IPS-20b (cell line): ENCODE measurements around the gene ZNF821.
"Not testable (repeated sequence)": the region's sequence is repeated elsewhere in the genome, so short reads cannot be mapped to it uniquely, and the experiment has no call there.

Experiments
- H3K27ac ChIP-seq: one replicate; pipeline ENCODE4 v1.5.1; 2013; ENCODE audit warnings: low read length
- H3K27me3 ChIP-seq: 2 replicates; pipeline ENCODE4 v1.6.1; 2013; ENCODE audit warnings: mild to moderate bottlenecking, low read length, inconsistent platforms; ENCODE audit not compliant: insufficient read depth
- H3K36me3 ChIP-seq: 2 replicates; pipeline ENCODE4 v1.6.1; 2013; ENCODE audit warnings: low read depth, mild to moderate bottlenecking, inconsistent platforms, low read length, moderate library complexity; ENCODE audit not compliant: insufficient read depth
- H3K4me1 ChIP-seq: 2 replicates; pipeline ENCODE4 v1.6.1; 2013; ENCODE audit warnings: mild to moderate bottlenecking, control low read depth, inconsistent platforms, low read length, moderate library complexity; ENCODE audit not compliant: insufficient read depth
- H3K4me3 ChIP-seq: 2 replicates; pipeline ENCODE4 v1.5.1; 2013; ENCODE audit warnings: mild to moderate bottlenecking, low read length, inconsistent platforms
- H3K9ac ChIP-seq: 2 replicates; pipeline ENCODE4 v1.6.1; 2013; ENCODE audit warnings: low read depth, mild to moderate bottlenecking, inconsistent platforms, low read length, moderate library complexity
- H3K9me3 ChIP-seq: 2 replicates; pipeline ENCODE4 v1.6.1; 2013; ENCODE audit warnings: mild to moderate bottlenecking, low read depth, low read length, inconsistent platforms; ENCODE audit not compliant: insufficient read depth

The ZNF821 gene

DNA sequence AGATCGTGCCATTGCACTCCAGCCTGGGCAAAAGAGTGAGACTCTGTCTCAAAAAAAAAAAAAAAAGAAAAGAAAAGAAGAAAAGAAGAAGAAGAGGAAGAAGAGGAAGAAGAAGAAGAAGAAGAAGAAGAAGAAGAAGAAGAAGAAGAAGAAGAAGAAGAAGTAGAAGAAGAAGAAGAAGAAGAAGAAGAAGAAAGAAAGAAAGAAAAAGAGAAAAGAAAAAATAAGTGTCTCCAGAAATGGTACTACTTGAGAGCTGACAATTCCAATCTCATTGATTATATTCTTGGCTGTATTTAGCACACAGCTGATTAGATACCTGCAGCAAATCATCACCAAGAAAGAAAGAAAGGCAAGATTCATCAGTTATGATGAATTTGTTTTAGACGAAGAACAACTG is 51.9 kb downstream of the ZNF821 start:
- not testable (repeated sequence) for H3K27me3 ChIP-seq, H3K27ac ChIP-seq, H3K4me3 ChIP-seq, H3K36me3 ChIP-seq, H3K4me1 ChIP-seq, H3K9me3 ChIP-seq, H3K9ac ChIP-seq

DNA sequence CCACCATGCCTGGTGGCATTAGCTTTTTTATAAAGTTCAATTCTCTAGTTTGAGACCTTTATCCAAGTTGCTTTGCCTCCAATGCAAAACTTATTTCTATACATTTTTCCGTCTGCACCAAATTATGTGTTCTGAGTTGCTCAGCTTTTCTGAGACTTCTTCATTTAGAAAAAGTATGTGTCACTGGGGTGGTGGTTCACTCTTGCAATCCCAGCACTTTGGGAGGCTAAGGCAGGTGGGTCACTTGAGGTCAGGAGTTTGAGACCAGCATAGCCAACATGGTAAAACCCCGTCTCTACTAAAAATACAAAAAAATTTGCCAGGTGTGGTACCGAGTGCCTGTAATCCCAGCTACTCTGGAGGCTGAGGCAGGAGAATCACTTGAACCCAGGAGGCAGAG is 52.3 kb downstream of the ZNF821 start:
- not testable (repeated sequence) for H3K27me3 ChIP-seq, H3K36me3 ChIP-seq, H3K9ac ChIP-seq, H3K27ac ChIP-seq, H3K9me3 ChIP-seq, H3K4me1 ChIP-seq, H3K4me3 ChIP-seq

DNA sequence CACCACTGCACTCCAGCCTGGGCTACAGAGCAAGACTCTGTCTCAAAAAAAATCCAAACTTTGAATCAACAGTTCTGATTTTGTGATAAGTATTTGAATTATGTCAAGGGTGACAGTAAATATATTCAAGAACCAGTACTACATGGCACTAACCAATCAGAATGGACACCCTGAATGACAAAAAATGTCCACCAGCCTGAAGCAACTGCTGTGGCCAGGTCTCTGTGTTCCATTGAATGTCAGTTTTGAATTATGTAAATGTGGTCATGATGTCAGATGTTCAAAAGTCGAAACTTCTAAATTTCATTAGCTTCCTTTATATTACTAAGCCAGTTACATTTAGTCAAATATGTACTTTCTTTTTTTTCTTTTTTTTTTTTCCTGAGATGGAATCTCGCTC is 53.6 kb downstream of the ZNF821 start:
- Histone ChIP-seq H3K4me3 (no peak overlapping the region), H3K27me3 (no peaks in the 10 kb centered on the region), H3K4me1 (no peaks in the 10 kb centered on the region), H3K36me3 (no peaks in the 10 kb centered on the region), H3K9me3 (no peaks in the 10 kb centered on the region), H3K27ac (no peak overlapping the region), H3K9ac (no peak overlapping the region)

DNA sequence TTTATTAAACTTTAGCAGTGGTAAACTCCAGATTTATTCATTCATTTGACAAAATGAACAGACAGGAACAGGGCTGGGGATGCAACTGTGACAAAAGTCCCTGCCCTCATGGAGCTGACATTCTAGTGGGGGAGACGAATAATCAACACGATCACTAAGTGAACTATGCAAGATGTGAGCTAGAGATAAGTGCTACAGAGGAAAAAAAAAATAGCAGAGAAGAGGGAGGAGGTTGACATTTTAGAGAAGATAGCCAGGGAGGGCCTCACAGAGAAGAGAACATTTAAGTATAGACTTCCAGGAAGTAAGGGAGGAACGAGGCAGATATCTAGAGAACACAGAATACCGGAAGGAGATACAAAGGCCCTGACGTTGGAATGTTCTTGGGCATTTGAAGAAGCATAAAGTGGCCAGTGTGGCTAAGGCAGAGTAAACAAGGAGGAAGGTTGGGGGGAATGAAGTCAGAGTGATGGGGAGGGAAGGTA is 57.4 kb downstream of the ZNF821 start:
- H3K27me3 ChIP-seq, result no peaks in the 10 kb centered on the region
- no peaks in the 10 kb centered on the region for H3K9me3 ChIP-seq
- H3K4me3 ChIP-seq, result no peak overlapping the region
- no peak overlapping the region for H3K27ac ChIP-seq
- H3K36me3 ChIP-seq, result no peaks in the 10 kb centered on the region
- no peaks in the 10 kb centered on the region for H3K4me1 ChIP-seq
- no peak overlapping the region for H3K9ac ChIP-seq

DNA sequence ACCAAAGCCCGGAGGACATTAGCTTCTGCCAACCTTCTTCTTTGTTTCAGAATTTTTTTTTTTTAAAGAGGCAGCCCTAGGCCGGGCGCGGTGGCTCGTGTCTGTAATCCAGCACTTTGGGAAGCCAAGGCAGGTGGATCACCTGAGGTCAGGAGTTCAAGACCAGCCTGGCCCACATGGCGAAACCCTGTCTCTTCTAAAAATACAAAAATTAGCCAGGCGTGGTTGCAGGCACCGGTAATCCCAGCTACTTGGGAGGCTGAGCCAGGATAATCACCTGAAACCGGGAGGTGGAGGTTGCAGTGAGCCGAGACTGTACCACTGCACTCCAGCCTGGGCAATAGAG is 66.9 kb downstream of the ZNF821 start:
- not testable (repeated sequence) for H3K4me3 ChIP-seq, H3K9ac ChIP-seq, H3K4me1 ChIP-seq, H3K36me3 ChIP-seq, H3K27me3 ChIP-seq, H3K9me3 ChIP-seq, H3K27ac ChIP-seq

DNA sequence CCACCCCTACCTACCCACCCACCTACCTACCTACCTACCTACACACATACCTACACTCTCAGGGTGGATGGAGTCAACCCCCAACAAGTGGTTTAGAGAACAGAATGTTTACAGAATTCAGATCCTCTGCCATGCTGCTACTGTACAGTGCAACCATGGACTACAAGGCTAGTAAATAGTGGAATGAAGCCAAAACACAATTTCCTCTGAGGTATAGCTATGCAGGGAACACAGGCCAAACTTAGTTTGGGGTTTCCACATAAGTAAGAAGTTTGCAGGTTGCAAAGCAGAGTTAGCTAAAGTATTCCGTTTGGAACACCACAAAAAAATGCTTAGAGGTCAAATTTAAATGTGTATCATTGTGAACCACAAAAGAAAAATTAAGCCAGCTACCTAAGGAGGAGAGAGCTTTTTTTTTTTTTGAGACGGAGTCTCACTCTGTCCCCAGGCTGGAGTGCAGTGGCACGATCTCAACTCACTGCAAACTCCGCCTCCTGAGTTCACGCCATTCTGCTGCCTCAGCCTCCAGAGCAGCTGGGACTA is 72.7 kb downstream of the ZNF821 start:
- H3K9ac ChIP-seq, result no peak overlapping the region
- H3K27me3 ChIP-seq, result no peaks in the 10 kb centered on the region
- no peak overlapping the region for H3K4me3 ChIP-seq
- no peak overlapping the region for H3K27ac ChIP-seq
- H3K4me1 ChIP-seq, result no peaks in the 10 kb centered on the region; the same call in 1 of the 2 replicates
- no peaks in the 10 kb centered on the region for H3K9me3 ChIP-seq
- no peaks in the 10 kb centered on the region for H3K36me3 ChIP-seq

DNA sequence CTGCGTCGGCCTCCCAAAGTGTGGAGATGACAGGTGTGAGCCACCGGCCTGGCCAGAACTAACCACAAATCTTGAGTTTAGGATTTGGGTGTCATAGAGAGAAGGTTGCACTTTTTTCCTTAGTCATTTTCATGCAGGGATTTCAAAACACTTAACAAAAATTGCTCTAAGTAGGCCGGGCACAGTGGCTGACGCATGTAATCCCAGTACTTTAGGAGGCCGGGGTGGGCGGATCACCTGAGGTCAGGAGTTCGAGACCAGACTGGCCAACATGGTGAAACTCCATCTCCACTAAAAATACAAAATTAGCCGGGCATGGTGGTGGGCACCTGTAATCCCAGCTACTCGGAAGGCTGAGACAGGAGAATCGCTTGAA is 73.8 kb downstream of the ZNF821 start:
- H3K4me3 ChIP-seq, H3K36me3 ChIP-seq, H3K9me3 ChIP-seq, H3K27me3 ChIP-seq, H3K9ac ChIP-seq, H3K27ac ChIP-seq, H3K4me1 ChIP-seq: not testable (repeated sequence)
